ENCODE measurements around the gene FBXO47. TPM values are rescaled to one million over a fixed set of nuclear protein-coding genes. Genes with fewer than 3 reads are reported as not detected.

The FBXO47 gene
- total and polyA plus RNA-seq, 10 of the 15 experiments (the other 5 are each of a cell fraction or from before 2014, with no cell fraction given), result 0.04 to 0.06 (median 0.06) TPM; not detected in 7

- CTCF ChIA-PET, result no interaction called here
- Histone ChIP-seq H3K79me2 (ENCODE audit: control insufficient read depth, insufficient read depth, low read length) (no peaks in the 10 kb centered on the region), H3K4me2 (ENCODE audit: control insufficient read depth, insufficient read depth) (no peak overlapping the region), H2AFZ (ENCODE audit: control insufficient read depth, low read depth, low read length) (no peak overlapping the region), H3K9me3 (replicated peaks; ENCODE audit: control insufficient read depth, insufficient read depth, low read length) (no peaks in the 10 kb centered on the region), H3K27me3 (replicated peaks in 1 of 2; ENCODE audit: control insufficient read depth in 2 of 2, insufficient read depth in 2 of 2, low read length in 1 of 2) (no peaks in the 10 kb centered on the region), H3K4me1 (ENCODE audit: control insufficient read depth, insufficient read depth, low read length) (0 out of 2 replicates have a peak, but pooled peaks cover 3% of the 10 kb centered on the region), H3K9ac (ENCODE audit: control insufficient read depth, insufficient read depth, low read length) (no peak overlapping the region), H3K36me3 (ENCODE audit: control insufficient read depth in 2 of 2, insufficient read depth in 2 of 2, low read length in 1 of 2) (no peaks in the 10 kb centered on the region), H4K20me1 (ENCODE audit: control insufficient read depth, insufficient read depth) (no peaks in the 10 kb centered on the region), H3K4me3 (no peak overlapping the region), H3K27ac (ENCODE audit: control insufficient read depth, insufficient read depth) (no peak overlapping the region)
- no peak for ATAC-seq
- intact Hi-C loops (cut with micrococcal nuclease; ENCODE audit: unreplicated experiment), result no loop called here
- POLR2A ChIA-PET, result no interaction called here
- TF ChIP-seq, protein P1, sequence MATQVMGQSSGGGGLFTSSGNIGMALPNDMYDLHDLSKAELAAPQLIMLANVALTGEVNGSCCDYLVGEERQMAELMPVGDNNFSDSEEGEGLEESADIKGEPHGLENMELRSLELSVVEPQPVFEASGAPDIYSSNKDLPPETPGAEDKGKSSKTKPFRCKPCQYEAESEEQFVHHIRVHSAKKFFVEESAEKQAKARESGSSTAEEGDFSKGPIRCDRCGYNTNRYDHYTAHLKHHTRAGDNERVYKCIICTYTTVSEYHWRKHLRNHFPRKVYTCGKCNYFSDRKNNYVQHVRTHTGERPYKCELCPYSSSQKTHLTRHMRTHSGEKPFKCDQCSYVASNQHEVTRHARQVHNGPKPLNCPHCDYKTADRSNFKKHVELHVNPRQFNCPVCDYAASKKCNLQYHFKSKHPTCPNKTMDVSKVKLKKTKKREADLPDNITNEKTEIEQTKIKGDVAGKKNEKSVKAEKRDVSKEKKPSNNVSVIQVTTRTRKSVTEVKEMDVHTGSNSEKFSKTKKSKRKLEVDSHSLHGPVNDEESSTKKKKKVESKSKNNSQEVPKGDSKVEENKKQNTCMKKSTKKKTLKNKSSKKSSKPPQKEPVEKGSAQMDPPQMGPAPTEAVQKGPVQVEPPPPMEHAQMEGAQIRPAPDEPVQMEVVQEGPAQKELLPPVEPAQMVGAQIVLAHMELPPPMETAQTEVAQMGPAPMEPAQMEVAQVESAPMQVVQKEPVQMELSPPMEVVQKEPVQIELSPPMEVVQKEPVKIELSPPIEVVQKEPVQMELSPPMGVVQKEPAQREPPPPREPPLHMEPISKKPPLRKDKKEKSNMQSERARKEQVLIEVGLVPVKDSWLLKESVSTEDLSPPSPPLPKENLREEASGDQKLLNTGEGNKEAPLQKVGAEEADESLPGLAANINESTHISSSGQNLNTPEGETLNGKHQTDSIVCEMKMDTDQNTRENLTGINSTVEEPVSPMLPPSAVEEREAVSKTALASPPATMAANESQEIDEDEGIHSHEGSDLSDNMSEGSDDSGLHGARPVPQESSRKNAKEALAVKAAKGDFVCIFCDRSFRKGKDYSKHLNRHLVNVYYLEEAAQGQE (IDR thresholded peaks at IDR 0.05; ENCODE audit: low read depth, low read length), result no peak
- TF ChIP-seq SPI1 (IDR thresholded peaks at IDR 0.05; ENCODE audit: borderline replicate concordance, insufficient read depth, low read depth, low read length) (no peak), SP1 (IDR thresholded peaks at IDR 0.05; ENCODE audit: low read depth, low read length) (no peak), NRF1 (conservative IDR thresholded peaks at IDR 0.05; ENCODE audit: low read depth, low read length) (no peak), KDM1A (IDR thresholded peaks at IDR 0.05; ENCODE audit: borderline replicate concordance) (no peak), TCF7 (IDR thresholded peaks at IDR 0.05; ENCODE audit: borderline replicate concordance) (no peak), EGR1 (IDR thresholded peaks at IDR 0.05; ENCODE audit: borderline replicate concordance in 1 of 2, low read depth in 2 of 2, low read length in 2 of 2) (no peak)
- TF ChIP-seq, protein P2, sequence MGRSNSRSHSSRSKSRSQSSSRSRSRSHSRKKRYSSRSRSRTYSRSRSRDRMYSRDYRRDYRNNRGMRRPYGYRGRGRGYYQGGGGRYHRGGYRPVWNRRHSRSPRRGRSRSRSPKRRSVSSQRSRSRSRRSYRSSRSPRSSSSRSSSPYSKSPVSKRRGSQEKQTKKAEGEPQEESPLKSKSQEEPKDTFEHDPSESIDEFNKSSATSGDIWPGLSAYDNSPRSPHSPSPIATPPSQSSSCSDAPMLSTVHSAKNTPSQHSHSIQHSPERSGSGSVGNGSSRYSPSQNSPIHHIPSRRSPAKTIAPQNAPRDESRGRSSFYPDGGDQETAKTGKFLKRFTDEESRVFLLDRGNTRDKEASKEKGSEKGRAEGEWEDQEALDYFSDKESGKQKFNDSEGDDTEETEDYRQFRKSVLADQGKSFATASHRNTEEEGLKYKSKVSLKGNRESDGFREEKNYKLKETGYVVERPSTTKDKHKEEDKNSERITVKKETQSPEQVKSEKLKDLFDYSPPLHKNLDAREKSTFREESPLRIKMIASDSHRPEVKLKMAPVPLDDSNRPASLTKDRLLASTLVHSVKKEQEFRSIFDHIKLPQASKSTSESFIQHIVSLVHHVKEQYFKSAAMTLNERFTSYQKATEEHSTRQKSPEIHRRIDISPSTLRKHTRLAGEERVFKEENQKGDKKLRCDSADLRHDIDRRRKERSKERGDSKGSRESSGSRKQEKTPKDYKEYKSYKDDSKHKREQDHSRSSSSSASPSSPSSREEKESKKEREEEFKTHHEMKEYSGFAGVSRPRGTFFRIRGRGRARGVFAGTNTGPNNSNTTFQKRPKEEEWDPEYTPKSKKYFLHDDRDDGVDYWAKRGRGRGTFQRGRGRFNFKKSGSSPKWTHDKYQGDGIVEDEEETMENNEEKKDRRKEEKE (IDR thresholded peaks at IDR 0.05), result no peak
- 92% methylated on average over 4 of the region's 4 CpGs for WGBS (ENCODE audit: insufficient coverage, insufficient replicate concordance, low lambda C conversion rate, missing lambda C conversion rate)
- no TSS peak for BruUV-seq (replicated peaks)
- SMC1A ChIA-PET (ENCODE audit: uncharacterized antibody, unreplicated experiment), result no interaction called here
- in situ Hi-C loops (cut with MboI), result no loop called here
- no peak for DNase-seq (ENCODE audit: low read depth, low spot score)
- no peak for FAIRE-seq
- RAD21 ChIA-PET (ENCODE audit: unreplicated experiment), result no interaction called here
These were observed 47.0 kb upstream of the FBXO47 start for GRCh38 chr17:39014044-39014794.
